ENCODE data around the gene TTI1. TPM values are rescaled to one million over a fixed set of nuclear protein-coding genes. Genes with fewer than 3 reads are reported as not detected.

The TTI1 gene
- total and polyA plus RNA-seq, 2 experiments from 2014 or later: 17.8 to 56.4 TPM

DNA sequence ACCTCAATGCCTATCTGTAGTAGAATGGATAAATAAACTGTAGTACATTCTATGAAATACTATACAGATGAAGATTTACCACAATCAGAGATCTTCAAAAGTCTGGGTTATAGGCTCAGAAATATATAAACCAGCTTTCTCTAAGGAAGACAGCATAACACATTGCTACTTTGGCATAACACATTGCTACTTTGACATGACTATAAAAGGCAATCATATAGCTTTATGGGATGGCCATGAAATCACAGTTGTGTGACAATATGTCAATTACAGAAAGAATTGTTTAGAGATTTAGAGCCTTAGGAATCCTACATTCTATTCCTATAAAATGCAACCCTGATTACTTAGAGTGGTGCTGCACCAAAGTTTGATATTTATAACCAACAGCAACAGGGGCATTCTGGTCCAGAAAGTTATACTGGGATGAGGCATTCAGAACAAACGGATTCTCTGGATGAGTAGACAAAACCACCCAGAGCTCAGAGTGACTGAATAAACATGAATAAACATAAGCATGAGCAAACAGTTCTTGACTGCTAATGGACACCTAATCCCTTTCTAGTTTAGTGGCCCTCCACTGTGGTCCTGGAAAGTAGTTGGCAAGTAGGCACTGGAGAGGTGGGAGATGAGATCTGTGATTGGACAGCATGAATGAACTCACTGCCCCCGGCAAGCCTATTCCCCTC lies 12.0 kb downstream of the TTI1 start:
- Mint-ChIP-seq H3K4me3 (no peak overlapping the region), H3K4me1 (0 out of 3 replicates have a peak, but pooled peaks cover 2% of the 10 kb centered on the region), H3K27me3 (ENCODE audit: insufficient read depth, low read depth, poor library complexity) (peaks cover 1% of the 10 kb centered on the region), H3K36me3 (ENCODE audit: low read depth) (peaks cover 41% of the 10 kb centered on the region), H3K27ac (no peak overlapping the region), H3K9me3 (peaks cover 18% of the 10 kb centered on the region)
- Histone ChIP-seq H3K4me1 (ENCODE audit: insufficient read depth) (no peaks in the 10 kb centered on the region), H3K27me3 (ENCODE audit: insufficient read depth) (no peaks in the 10 kb centered on the region), H3K4me3 (no peak overlapping the region), H3K79me2 (replicated peaks; ENCODE audit: insufficient read depth) (peaks cover 96% of the 10 kb centered on the region), H3K27ac (ENCODE audit: low read depth) (no peak overlapping the region), H3K9me2 (ENCODE audit: insufficient read depth) (peaks cover 8% of the 10 kb centered on the region), H4K20me1 (replicated peaks; ENCODE audit: insufficient read depth) (peaks cover 10% of the 10 kb centered on the region), H3K4me2 (no peak overlapping the region), H3K36me3 (ENCODE audit: insufficient read depth) (peaks cover 23% of the 10 kb centered on the region), H3F3A (replicated peaks; ENCODE audit: low read depth) (no peaks in the 10 kb centered on the region), H2AFZ (no peak overlapping the region)
- ATAC-seq (no peak), DNase-seq (ENCODE audit: low spot score) (no peak)
- TF ChIP-seq, protein P1, sequence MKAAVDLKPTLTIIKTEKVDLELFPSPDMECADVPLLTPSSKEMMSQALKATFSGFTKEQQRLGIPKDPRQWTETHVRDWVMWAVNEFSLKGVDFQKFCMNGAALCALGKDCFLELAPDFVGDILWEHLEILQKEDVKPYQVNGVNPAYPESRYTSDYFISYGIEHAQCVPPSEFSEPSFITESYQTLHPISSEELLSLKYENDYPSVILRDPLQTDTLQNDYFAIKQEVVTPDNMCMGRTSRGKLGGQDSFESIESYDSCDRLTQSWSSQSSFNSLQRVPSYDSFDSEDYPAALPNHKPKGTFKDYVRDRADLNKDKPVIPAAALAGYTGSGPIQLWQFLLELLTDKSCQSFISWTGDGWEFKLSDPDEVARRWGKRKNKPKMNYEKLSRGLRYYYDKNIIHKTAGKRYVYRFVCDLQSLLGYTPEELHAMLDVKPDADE (IDR thresholded peaks at IDR 0.05): no peak
- TF ChIP-seq CREB1 (CRISPR knock-in tag; IDR thresholded peaks at IDR 0.05; ENCODE audit: low read depth): no peak
- TF ChIP-seq, protein P2, sequence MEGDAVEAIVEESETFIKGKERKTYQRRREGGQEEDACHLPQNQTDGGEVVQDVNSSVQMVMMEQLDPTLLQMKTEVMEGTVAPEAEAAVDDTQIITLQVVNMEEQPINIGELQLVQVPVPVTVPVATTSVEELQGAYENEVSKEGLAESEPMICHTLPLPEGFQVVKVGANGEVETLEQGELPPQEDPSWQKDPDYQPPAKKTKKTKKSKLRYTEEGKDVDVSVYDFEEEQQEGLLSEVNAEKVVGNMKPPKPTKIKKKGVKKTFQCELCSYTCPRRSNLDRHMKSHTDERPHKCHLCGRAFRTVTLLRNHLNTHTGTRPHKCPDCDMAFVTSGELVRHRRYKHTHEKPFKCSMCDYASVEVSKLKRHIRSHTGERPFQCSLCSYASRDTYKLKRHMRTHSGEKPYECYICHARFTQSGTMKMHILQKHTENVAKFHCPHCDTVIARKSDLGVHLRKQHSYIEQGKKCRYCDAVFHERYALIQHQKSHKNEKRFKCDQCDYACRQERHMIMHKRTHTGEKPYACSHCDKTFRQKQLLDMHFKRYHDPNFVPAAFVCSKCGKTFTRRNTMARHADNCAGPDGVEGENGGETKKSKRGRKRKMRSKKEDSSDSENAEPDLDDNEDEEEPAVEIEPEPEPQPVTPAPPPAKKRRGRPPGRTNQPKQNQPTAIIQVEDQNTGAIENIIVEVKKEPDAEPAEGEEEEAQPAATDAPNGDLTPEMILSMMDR (conservative IDR thresholded peaks at IDR 0.05; ENCODE audit: low read depth in 2 of 2): no peak
- no peak for TF ChIP-seq ZNF114 (CRISPR knock-in tag; IDR thresholded peaks at IDR 0.05)
- TF ChIP-seq ZNF331 (CRISPR knock-in tag; IDR thresholded peaks at IDR 0.05; ENCODE audit: low read depth): no peak

- no peak overlapping the region for H3K4me2 ChIP-seq
- no peak overlapping the region for H2AFZ ChIP-seq
- no peaks in the 10 kb centered on the region for H3K27me3 ChIP-seq (ENCODE audit: insufficient read depth)
- H3K36me3 ChIP-seq (ENCODE audit: insufficient read depth): peaks cover 30% of the 10 kb centered on the region
- H3K9me3 Mint-ChIP-seq: peaks cover 18% of the 10 kb centered on the region
- peaks cover 1% of the 10 kb centered on the region for H3K27me3 Mint-ChIP-seq (ENCODE audit: insufficient read depth, low read depth, poor library complexity)
- no peaks in the 10 kb centered on the region for H3F3A ChIP-seq (replicated peaks; ENCODE audit: low read depth)
- H3K4me3 ChIP-seq: no peak overlapping the region
- no peaks in the 10 kb centered on the region for H3K4me1 Mint-ChIP-seq
- DNase-seq (ENCODE audit: low spot score) (no peak), ATAC-seq (no peak)
- peaks cover 8% of the 10 kb centered on the region for H3K9me2 ChIP-seq (ENCODE audit: insufficient read depth)
- H3K4me3 Mint-ChIP-seq: no peak overlapping the region
- peaks cover 87% of the 10 kb centered on the region for H3K79me2 ChIP-seq (replicated peaks; ENCODE audit: insufficient read depth)
- H3K4me1 ChIP-seq (ENCODE audit: insufficient read depth): no peaks in the 10 kb centered on the region
- no peak for TF ChIP-seq EZH2 (IDR thresholded peaks at IDR 0.05; ENCODE audit: low read depth, unreplicated experiment)
- TF ChIP-seq CREB1 (CRISPR knock-in tag; IDR thresholded peaks at IDR 0.05; ENCODE audit: low read depth): no peak
- no peak for TF ChIP-seq EZH2phosphoT487 (IDR thresholded peaks at IDR 0.05; ENCODE audit: unreplicated experiment)
- no peak overlapping the region for H3K27ac Mint-ChIP-seq
- H3K27ac ChIP-seq (ENCODE audit: low read depth): no peak overlapping the region
- peaks cover 21% of the 10 kb centered on the region for H4K20me1 ChIP-seq (replicated peaks; ENCODE audit: insufficient read depth)
- H3K36me3 Mint-ChIP-seq (ENCODE audit: low read depth): peaks cover 56% of the 10 kb centered on the region
Observed at GRCh38 chr20:38018385-38018784, 14.9 kb downstream of the TTI1 start.
